Esophagus mucosa (tissue), 1 donor: ENCODE data around the gene NBAS. TPM values are rescaled to one million over a fixed set of nuclear protein-coding genes. Genes with fewer than 3 reads are reported as not detected.
"Not testable (repeated sequence)": the region's sequence is repeated elsewhere in the genome, so short reads cannot be mapped to it uniquely, and the experiment has no call there.

Experiments used
- ATAC-seq: fragments of 200-7000 bp; cut with Tn5 transposase; one replicate; pipeline ENCODE4 v1.9.1; 2020
- total RNA-seq: library from RNA; stranded (reverse); gene quantifications from one replicate; pipeline ENCODE4 v1.2.4, GENCODE V29; 2023
- donor health status: DM: yes; HTN: yes; CAD: no.

Gene NBAS
- total RNA-seq, 1 donor from 2014 or later = 25.1 TPM

DNA sequence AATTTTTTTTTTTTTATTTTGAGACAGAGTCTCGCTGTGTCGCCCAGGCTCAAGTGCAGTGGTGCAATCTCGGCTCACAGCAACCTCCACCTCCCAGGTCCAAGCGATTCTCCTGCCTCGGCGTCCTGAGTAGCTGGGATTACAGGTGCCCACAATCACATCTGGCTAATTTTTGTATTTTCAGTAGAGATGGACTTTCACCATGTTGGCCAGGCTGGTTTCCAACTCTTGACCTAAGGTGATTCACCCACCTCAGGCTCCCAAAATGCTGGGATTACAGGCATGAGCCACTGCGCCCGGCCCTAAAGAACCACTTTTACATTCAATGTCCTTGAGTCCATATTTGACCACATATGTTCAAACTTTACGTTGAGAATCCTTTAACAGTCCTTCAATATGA lies 156.6 kb downstream of the NBAS start:
- ATAC-seq = not testable (repeated sequence)

DNA sequence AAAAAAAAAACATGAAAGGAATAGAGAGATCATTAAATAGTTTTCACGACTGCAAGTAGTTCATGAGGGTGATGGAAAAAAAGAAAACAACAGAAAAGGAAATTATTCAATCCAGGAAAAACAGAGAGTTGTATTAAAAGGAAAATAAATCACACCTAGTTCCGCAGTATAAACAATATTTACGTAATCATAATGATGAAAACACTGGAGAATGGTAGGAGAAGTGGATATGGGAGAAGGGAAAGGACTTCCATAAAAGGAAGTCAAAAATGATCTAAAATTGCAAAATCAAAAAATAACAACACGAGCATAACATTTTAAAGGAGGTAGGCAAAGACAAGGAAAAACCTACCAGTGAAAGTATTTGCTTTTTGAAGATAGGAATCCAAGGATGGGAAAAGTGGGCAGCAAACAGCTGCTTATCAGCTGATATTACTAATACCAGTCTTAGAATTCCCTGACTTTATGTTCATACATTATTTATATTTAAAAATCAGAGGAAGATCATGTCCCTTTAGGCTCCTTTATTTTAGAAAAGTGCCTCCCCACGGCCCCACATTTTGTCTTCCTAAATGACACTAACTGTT lies 160.8 kb downstream of the NBAS start:
- ATAC-seq = no peak

DNA sequence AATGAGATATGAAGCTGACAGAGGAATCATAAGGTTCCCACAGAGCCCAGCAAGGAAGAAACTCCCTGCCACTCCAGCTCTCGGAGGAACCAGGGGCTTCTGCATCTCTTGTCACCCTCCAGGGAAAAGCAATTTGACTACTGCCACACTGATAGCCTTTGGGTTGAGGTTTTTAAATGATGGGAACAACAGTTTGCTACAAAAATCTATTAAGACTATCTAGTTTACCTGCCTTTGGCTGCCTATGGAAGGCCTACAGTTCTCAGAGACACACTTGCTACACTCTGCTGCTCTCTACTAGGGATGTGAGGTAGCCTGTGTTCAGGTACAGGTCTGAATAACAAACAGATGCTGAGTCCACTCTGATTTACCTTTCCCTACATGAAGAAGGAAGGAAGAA lies 161.9 kb downstream of the NBAS start:
- no peak for ATAC-seq

DNA sequence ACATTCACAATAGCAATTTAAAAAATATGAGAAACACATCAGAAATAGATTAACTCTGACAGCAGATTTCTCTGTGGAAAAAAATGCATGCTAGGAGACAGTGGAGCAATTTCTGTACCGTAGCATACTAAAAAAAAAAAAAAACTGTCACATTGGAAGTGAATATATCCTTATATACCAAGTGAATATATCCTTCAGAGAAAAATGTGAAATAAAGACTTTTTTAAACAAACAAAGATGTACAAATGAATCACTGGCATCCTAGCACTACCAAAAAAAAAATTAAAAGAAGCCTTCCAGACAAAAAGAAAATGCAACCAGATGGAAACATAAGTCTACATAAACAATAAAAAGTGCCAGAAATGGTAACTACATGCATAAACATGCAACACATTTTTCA lies 169.4 kb downstream of the NBAS start:
- ATAC-seq = no peak

DNA sequence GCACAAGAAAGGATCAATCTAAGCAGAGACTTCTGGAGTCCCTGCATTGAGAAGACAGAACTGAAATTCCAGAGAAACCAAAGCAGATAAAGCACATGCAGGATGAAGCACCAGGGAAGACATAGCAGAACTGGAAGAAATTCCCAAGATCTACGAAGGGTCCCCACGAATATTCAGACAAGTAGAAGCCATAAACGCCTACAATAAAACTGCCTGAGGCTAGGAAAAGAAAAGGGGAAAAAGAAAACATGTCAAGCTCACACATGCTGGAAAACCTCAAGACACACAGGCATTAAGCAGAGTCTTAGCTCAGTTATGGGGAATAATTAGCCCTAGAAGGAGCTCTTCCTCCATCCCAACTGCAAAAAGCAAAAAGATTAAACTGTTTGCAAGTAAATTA lies 171.2 kb downstream of the NBAS start:
- no peak for ATAC-seq

DNA sequence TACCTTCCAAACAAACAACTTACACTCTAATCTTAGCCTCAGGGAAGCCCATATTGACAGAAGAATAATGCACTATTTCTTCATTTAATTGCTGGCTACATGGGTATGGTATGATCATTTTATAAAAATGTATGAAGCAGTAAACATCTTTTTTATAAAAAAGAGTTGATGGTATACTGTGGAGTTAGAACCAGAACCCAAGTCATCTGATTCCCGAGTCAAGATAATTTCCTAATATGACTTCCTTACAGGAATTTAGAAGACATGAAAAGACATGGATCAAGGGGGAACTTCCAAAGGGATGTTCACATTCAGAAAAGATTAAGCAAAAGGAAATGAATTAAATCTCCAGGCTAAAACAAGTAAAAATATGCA lies 171.8 kb downstream of the NBAS start:
- no peak for ATAC-seq

DNA sequence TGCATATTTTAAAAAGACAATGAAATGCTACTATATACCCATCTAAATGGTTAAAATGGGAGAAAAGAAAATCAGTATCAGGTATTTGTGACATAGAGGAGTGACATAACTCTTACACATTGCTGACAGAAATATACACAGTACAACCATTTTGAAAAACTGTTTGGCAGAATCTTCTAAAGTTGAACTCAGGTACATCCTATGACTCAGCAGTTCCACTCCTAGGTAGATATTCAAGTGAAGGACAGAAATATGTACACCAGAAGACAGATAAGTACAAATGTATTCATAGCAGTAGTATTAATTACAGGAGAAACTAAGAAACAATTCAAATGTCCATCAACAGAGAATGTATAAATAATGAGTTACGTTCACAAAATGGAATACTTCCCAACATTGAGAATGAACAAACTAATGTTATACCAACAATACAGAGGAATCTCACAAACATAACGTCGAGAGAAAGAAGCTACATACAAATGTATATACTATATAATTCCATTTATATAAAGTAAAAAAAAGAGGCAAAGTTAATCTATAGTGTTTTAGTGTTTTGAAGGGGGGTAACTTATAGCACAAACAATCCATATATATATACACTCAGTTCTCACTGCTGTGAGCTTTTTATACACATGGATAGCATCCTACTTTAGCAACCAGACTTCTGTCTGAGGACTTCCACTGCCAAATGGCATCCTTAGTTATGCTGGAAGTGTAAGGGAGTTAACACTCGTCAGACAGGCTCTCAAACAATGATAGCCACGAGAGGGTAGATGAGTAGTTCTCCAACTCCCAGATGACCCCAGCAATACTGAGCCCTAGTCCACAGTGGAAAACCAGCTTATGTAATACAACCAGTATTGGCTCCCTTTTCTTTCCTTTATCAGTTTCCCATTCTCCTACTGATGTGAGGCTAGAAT lies 172.5 kb downstream of the NBAS start:
- ATAC-seq = no peak

DNA sequence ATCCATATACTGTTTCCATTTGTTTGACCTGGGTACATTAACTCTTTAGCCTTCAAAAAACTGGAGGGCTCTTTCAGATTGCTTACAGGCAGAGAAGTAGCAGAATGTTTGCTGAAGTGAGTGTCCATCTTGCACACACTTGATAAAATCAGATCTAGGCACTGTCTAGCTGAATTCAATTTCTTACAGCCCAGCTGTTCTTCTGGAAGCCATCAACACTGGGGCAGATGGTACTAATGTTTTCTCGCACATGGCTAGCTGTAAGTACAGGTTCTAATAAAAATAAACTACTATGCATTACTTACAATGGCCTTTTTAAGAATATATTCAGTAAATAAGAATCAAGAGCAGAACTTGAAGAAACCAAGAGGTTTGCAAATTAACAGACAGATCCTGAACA lies 175.9 kb downstream of the NBAS start:
- no peak for ATAC-seq

DNA sequence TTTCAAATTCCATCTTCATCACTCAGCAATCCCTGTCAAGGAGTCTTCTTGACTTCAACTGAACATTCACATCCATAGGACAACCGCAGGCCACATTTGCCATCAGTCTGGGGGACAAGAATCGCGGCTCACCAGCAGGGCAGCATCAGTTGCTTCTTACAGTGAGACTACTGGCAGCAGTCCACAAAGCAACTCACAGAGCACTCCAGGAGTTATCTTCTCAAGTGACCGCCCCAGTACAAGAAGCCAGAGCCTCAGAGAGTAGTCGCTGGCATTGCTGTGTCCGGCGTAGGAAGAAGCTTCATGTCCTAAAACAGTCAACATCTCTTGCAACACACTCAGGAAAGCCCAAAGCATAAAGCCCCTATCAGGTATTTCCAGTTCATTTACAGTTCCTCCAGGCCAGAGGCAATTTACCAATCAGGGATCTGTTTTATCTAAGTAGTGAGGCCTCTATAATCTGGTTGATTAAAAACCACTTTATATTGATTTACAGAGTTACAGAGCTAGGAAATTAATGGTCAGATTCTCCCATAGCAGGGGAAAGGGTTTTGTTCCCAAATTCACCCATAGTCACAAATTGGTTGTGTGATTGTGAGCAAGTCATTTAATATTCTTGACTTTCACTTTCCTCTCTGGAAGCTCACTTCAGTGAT lies 177.3 kb downstream of the NBAS start:
- no peak for ATAC-seq

DNA sequence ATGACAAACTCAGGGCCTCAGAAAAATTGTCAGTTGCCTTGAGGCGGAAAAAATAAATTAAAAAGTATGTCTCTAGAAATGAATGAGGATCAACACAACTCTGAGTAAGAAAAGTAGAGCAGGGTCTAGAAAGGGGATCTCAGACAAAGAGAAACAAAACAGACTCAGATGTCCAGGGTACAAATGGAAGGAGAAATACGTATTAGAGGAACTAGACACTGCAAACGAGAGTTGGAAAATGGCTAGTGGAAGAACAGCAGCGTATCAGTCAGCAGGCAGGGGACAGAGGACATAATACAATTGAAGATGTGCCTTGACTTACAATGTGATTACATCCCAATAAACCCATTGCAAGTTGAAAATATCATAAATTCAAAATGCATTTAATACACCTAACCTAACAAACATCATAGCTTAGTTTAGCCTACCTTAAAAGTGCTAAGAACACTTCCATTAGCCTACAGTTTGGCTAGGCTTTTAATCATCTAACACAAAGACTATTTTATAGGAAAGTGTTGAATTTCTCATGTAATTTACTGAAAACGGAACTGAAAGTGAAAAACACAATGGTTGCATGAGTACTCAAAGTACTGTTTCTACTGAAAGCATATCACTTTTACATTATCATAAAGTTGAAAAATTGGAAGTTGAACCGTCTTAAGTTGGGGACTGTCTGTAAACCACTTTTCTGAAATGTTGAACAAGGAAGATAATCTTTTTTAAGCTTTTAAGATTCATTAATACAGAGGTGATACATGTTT lies 182.8 kb downstream of the NBAS start:
- ATAC-seq = no peak

DNA sequence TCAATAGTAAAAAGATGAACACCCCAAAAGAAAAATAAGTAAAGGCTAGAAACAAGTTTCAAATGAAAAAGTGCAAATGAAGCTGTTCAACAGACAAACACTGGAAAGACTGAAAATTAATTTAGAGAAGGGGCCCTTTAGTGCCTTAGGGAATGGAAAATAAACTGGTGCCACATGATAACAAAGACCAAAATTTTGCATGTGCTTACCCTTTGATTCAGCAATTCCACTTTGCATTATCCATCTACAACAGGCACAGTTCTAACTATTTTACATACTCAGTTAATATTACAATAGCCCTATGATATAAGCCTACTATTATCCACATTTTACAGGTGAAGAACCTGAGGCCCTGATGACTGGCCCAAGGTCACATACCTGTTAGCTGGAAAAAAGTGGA lies 183.9 kb downstream of the NBAS start:
- ATAC-seq = no peak

DNA sequence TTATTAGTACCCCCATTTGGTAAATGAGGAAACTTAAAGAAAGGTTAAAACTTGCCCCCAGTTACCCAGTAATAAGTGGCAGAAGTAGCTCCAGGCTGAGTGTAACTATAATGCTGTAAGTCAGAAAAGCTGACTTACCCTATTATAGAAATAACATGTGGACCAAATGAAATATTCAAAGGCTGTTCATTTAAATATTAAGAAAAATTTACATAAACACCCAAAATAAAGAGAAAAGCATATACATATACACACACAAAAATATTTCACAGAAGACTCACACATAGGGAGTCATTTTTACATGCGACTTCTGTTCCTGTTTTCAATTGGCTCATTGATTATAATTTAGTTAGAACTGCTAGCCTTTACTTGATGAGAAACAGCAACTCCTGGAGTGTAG lies 189.1 kb downstream of the NBAS start:
- ATAC-seq = no peak

DNA sequence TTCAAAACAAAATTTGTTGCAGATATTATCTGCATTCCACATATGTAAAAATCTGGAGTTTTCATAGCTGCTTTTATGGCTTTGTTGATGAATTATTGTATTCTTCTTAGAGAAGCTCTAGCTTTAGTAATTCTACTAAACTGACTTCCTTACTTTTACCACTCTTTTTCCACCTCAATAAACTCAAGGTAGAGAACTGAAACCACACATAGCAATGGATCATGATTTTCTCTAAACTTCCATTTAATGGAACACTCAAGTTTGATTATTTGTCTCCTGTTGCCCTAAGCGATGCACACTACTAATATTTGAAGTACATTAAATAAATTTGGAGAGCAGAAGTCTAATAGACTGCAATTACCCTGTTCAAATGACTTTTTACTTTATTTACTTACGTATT lies 192.0 kb downstream of the NBAS start:
- no peak for ATAC-seq

DNA sequence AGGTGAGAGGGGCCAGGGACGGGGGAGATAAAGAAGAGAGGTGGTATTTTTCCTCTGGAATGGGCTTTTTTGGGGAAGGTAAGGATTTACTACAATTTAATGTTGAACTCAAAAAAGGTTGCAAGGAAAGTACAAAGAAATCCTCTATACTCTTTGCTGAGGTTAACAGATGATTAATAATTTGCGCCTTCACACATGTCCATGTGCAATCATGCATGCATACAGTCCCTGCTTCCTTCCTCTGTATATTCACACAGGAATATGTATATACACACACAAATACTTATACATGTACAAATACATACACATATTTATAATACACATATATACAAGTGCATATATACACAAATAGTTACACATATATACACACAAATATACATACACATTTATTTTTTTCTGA lies 193.4 kb downstream of the NBAS start:
- no peak for ATAC-seq

DNA sequence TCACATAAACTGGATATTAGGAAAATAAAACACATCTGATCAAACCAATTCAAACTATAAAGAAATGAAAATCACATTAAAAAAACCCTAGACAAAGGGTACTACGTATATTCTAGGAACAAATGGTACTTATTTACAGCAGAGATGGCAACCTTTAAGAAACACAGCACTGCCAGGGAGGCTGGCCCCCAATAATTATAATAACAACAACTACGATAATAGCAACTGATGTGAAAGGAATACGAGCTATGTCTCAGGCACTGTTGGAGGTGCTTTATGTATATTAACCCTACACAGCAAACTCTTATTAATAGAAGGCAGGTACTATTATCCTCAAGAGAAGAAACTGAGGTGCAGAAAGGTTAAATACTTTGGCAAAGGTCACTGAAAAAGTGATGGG lies 193.9 kb downstream of the NBAS start:
- no peak for ATAC-seq

DNA sequence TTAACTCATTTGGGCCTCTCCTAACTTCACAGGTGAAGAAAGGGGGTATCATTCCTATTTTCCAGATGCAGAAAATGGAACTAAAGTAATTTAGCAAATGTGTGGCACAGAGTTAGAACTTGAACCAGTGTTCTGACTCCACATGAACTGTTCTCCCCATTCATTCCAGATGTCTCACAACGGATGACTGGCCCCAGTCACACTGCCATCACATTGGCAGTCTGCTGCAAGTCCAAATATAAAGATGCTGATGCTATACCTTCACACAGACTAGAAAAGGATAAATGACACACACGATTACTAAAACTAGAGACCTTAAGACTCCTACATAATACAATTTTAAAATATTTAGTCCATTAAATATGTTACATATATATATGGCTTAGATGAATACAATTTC lies 195.7 kb downstream of the NBAS start:
- ATAC-seq = no peak

DNA sequence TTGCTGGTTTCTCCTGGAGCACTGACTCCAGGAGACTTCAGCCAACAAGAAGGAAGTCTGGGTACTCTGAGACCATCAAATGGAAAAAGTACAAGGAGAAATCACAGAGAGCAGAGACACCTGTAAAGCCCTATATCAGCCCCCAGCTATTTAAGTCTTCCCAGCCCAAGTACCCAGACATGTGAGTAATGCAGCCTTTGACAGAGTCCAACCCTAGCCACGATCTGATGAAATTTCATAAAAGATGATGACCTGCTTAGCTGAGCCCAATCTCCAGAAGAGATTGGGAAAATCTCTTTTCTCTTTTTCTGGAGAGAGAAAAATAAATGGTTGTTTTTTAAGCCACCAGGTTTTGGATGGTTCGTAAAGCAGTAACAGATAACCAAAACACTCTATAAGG lies 196.6 kb downstream of the NBAS start:
- ATAC-seq = no peak

DNA sequence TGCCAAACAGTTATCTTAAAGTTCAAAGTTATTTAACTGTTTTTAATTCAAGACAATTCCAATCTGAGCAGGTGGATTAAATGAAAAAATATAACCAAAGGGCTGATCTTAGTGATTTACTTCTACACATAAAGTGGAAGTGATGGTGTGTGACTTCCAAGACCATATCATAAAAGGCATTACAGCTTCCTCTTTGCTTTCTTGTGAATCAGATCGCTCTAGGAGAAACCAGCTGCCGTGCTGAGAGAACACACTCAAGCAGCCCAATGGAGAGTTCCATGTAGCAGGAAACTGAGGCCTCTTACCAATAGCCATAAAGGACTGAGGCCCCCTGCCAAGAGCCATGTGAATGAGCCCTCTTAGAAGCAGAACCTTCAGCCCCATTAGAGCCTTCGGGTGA lies 197.4 kb downstream of the NBAS start:
- no peak for ATAC-seq

DNA sequence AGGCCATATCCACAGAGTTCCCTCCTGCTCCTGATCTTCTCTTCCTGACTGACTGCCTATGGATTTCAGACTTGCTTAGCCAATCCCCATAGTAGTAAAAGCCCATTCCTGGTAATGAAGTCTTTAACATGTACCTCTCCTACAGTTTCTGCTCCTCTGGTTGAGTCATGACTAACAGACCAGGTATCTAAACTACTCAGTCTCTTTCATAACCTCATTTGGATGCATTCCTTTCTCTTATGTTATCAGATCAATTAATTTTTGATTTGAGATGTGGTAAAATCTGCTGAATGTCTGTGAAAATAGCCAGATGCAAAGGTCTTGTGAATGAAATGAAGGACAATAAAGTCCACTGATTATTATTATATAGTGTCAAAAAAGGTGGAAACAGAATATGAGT lies 198.0 kb downstream of the NBAS start:
- no peak for ATAC-seq

DNA sequence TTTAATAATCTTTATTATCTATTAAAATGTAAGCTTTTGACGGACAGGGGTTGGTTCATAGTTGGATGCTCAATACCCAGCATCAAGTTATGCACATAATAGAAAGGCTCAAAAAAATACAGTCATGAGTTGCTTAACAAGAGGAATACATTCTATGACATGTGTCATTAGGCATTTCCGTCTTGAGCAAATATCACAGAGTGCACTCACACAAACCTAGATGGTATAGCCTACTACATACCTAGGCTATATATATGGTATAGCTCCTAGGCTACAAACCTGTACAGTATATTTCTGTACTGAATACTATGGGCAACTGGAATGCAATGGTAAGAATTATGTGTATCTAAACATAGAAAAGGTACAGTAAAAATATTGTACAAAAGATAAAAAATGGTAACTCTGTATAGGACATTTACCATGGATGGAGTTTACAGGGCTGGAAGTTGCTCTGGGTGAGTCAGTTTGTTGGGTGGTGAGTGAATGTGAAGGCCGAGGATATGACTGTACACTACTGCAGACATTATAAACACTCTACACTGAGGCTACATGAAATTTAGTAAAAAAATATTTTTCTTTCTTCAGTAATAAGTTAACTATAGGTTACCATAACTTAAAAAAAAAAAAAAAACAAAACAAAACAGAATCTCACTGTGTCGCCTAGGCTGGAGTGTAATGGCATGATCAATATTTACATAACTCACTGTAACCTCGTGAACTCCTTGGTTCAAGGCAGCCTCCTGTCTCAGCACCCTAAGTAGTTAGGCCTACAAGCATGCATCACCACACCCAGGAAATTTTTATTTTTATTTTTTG lies 201.2 kb downstream of the NBAS start:
- ATAC-seq = no peak

DNA sequence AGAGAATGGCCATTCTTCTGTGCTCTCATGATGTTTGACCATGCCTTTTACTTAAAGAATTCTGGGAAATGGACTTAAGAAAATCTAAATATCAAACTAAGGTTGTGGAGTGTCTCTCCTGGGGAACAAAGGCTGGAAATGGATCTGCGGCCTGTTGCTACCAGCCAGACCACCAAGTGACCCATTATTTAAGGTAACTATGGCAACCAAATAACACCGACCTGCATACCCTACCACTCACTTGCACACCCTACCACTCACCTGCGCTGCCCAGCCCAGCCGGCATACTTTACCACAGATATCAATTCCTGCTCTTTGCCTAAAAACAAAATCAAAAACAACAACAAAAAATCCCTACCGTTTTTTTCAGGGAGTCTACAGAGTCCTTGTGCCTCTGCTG lies 203.2 kb downstream of the NBAS start:
- ATAC-seq = no peak

DNA sequence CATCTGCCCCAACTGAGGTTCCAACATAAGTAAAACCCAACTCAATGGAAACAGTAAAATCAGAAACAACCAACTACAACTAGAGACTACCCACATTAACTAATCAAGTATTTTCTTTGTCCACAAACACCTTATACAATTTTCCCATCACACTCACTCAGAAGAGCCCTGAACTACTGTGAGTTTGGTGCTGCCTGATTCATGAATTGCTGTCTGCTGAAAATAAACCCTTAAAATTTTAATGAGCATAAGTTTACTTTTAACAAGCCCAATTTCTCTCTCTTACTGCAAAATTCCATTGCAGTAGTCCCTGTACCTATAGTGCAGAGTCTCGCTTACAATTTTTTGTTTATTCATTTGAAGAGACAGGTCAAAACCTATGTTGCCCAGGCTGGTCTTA lies 203.9 kb downstream of the NBAS start:
- ATAC-seq = no peak
